Endothelial cell of umbilical vein (primary cell): ENCODE results near the gene SCG3. TPM values are rescaled to one million over a fixed set of nuclear protein-coding genes. Genes with fewer than 3 reads are reported as not detected.

Experiments
- BruUV-seq: library from RNA; stranded (reverse); fragments of 400-500 nt; replicated peaks from 2 replicates; lab custom pipeline; 2021; lab: Mats Ljungman, UMichigan
- CTCF ChIA-PET: fragments of 300-600, 350-600 bp; sonication (Branson Sonifier 250); formaldehyde crosslinking; loops from one replicate; lab custom pipeline; 2021; ENCODE audit warnings: antibody characterized with exemption, inconsistent platforms; lab: Charles Lee
- POLR2A ChIA-PET: fragments of 300-600, 350-600 bp; sonication (Branson Sonifier 250); formaldehyde crosslinking; loops from one replicate; lab custom pipeline; 2021; ENCODE audit warnings: antibody characterized with exemption, inconsistent platforms; lab: Charles Lee
- DNase-seq: peaks from one replicate; pipeline ENCODE4 v3.0.0-alpha.2; 2011; ENCODE audit warnings: low read depth, low spot score
- FAIRE-seq: peaks from 2 replicates; lab custom pipeline; 2011; peaks lifted over from hg19 to GRCh38; lab: Jason Lieb, UNC
- H2AFZ ChIP-seq: 2 replicates; pipeline ENCODE4 v1.6.0; 2012; ENCODE audit warnings: low read depth, low read length, control low read depth, inconsistent platforms
- H3K27ac ChIP-seq: 2 replicates; pipeline ENCODE4 v1.5.1; 2011; ENCODE audit warnings: low read depth, mild to moderate bottlenecking, control low read depth, low read length, moderate library complexity; ENCODE audit not compliant: insufficient read depth
- H3K27me3 ChIP-seq, 2 experiments: 2 replicates each; pipeline versions ENCODE4 v1.6.0 to v1.6.1; 2011; ENCODE audit warnings: low read length in 2 of 2, mixed read lengths in 1 of 2; ENCODE audit not compliant: control insufficient read depth in 2 of 2, insufficient read depth in 2 of 2
- H3K36me3 ChIP-seq, 2 experiments: 2 replicates in 1 of 2; 3 replicates in 1 of 2; pipeline ENCODE4 v1.5.1; 2011; ENCODE audit warnings: low read length in 2 of 2, mild to moderate bottlenecking in 1 of 2, moderate library complexity in 1 of 2; ENCODE audit not compliant: control insufficient read depth in 2 of 2, insufficient read depth in 2 of 2; ENCODE audit errors: extremely low read depth in 1 of 2
- H3K4me1 ChIP-seq: 3 replicates; pipeline ENCODE4 v1.5.1; 2011; ENCODE audit warnings: mild to moderate bottlenecking, low read length; ENCODE audit not compliant: control insufficient read depth, insufficient read depth; ENCODE audit errors: extremely low read depth
- H3K4me2 ChIP-seq: 2 replicates; pipeline ENCODE4 v1.6.1; 2011; ENCODE audit warnings: low read length, control low read depth, mixed read lengths; ENCODE audit not compliant: insufficient read depth
- H3K4me3 ChIP-seq, 3 experiments: fragments of 200-600 bp in 1 of 3; sonication (generic), shearing (Covaris generic) in 1 of 3; replicated peaks in 1 of 3; 2 replicates each; pipeline ENCODE4 v1.5.1; 2011 to 2016; ENCODE audit warnings: control low read depth in 3 of 3, low read length in 3 of 3, mild to moderate bottlenecking in 2 of 3, inconsistent platforms in 1 of 3, low read depth in 1 of 3, moderate library complexity in 1 of 3; ENCODE audit not compliant: insufficient read depth in 1 of 3
- H3K79me2 ChIP-seq: 2 replicates; pipeline ENCODE4 v1.6.0; 2012; ENCODE audit warnings: low read length, inconsistent platforms; ENCODE audit not compliant: control insufficient read depth, insufficient read depth
- H3K9ac ChIP-seq: replicated peaks from 2 replicates; pipeline ENCODE3; 2011; ENCODE audit warnings: low read length, control low read depth; ENCODE audit not compliant: insufficient read depth; ENCODE audit errors: extremely low read depth
- H3K9me1 ChIP-seq: replicated peaks from 3 replicates; pipeline ENCODE4 v1.6.0; 2011; ENCODE audit warnings: mild to moderate bottlenecking, low read length; ENCODE audit not compliant: control insufficient read depth, insufficient read depth; ENCODE audit errors: extremely low read depth
- H3K9me3 ChIP-seq: replicated peaks from 2 replicates; pipeline ENCODE4 v1.5.1; 2012; ENCODE audit warnings: low read length, inconsistent platforms; ENCODE audit not compliant: control insufficient read depth, insufficient read depth
- H4K20me1 ChIP-seq: replicated peaks from 2 replicates; pipeline ENCODE3; 2011; ENCODE audit warnings: mild to moderate bottlenecking, low read length; ENCODE audit not compliant: control insufficient read depth, insufficient read depth; ENCODE audit errors: extremely low read depth
- CTCF ChIP-seq, 2 donors: IDR thresholded peaks; 1 replicate in 1 of 2; 2 replicates in 1 of 2; pipeline ENCODE4 v1.5.1; 2011; ENCODE audit warnings: low read length in 2 of 2, mild to moderate bottlenecking in 2 of 2, moderate library complexity in 2 of 2, control low read depth in 1 of 2, inconsistent platforms in 1 of 2, low read depth in 1 of 2; ENCODE audit not compliant: insufficient read depth in 1 of 2; ENCODE audit errors: extremely low read depth in 1 of 2
- EZH2 ChIP-seq: IDR thresholded peaks from 2 replicates; pipeline ENCODE4 v1.6.1; 2012; ENCODE audit warnings: borderline replicate concordance, low read depth, mild to moderate bottlenecking, moderate library complexity, low read length, inconsistent platforms; ENCODE audit not compliant: severe bottlenecking
- FOS ChIP-seq: IDR thresholded peaks from 2 replicates; pipeline ENCODE4 v1.6.1; 2011; ENCODE audit warnings: mild to moderate bottlenecking, low read length, moderate library complexity, borderline replicate concordance; ENCODE audit not compliant: insufficient read depth
- GATA2 ChIP-seq: IDR thresholded peaks from 2 replicates; pipeline ENCODE4 v1.7.0; 2011; ENCODE audit warnings: low read depth, mild to moderate bottlenecking, moderate library complexity, mixed read lengths, low read length; ENCODE audit not compliant: insufficient read length, insufficient read depth
- JUN ChIP-seq: IDR thresholded peaks from 2 replicates; pipeline ENCODE4 v1.6.1; 2011; ENCODE audit warnings: borderline replicate concordance, low read depth; ENCODE audit not compliant: insufficient read length, insufficient read depth
- MYC ChIP-seq: IDR thresholded peaks from one replicate; pipeline ENCODE4 v1.6.1; 2011; ENCODE audit warnings: mild to moderate bottlenecking, low read depth, low read length
- POLR2A ChIP-seq: IDR thresholded peaks from 2 replicates; pipeline ENCODE4 v1.6.1; 2012; ENCODE audit warnings: low read depth, mild to moderate bottlenecking, control low read depth, low read length
- POLR2AphosphoS5 ChIP-seq: IDR thresholded peaks from 2 replicates; pipeline ENCODE4 v1.6.1; 2012; ENCODE audit warnings: low read depth, mild to moderate bottlenecking, control low read depth, low read length, moderate library complexity; ENCODE audit not compliant: insufficient read depth
- dilution Hi-C: fragments of 300-500 bp; cut with MboI; formaldehyde crosslinking; loops from one replicate; pipeline ENCODE4 v1.15.0; 2019; ENCODE audit warnings: low sequenced_read_pairs; ENCODE audit not compliant: extremely low pct_ligation_motif_present
- intact Hi-C: fragments of 100-400 bp; cut with micrococcal nuclease; formaldehyde crosslinking; loops from one replicate; pipeline ENCODE4 v1.10.0; 2022
- polyA plus RNA-seq, 4 experiments: library from polyadenylated mRNA; depleted of rRNA in 3 of 4; stranded (reverse) in 3 of 4; unstranded in 1 of 4; fragments of >200 nt; gene quantifications; 2 replicates each; pipeline versions ENCODE4 v1.2.1 to v1.2.3, GENCODE V29; 2011 to 2012; ENCODE audit warnings: missing spikeins in 1 of 4
- total RNA-seq: library from RNA; stranded (reverse); gene quantifications from 2 replicates; pipeline ENCODE4 v1.2.3, GENCODE V29; 2021
- TF ChIP-seq, protein P1 (sequence below): IDR thresholded peaks from 2 replicates; pipeline ENCODE4 v1.6.1; 2011; ENCODE audit not compliant: insufficient read depth, insufficient read length

Gene SCG3
- total and polyA plus RNA-seq, 2 donors (not counting 3 experiments of a cell fraction or from before 2014, with no cell fraction given): not detected

GRCh38 chr15:51697163-51697562, 15.9 kb downstream of the SCG3 start:
- CTCF ChIA-PET: interaction anchor here (1.0 to 1.1 kb wide), 2 partner anchors 9 to 16 kb away, joined by 3 read pairs; partner anchors contain the start of gene SCG3

GRCh38 chr15:51699373-51699772, 18.1 kb downstream of the SCG3 start:
- dilution Hi-C loops (no loop called here), intact Hi-C loops (no loop called here)
- Histone ChIP-seq H3K36me3 (no peaks in the 10 kb centered on the region), H3K27me3 (peaks cover 8 to 31% of the 10 kb centered on the region in 2 experiments), H3K4me2 (no peak overlapping the region), H3K9ac (no peak overlapping the region), H3K79me2 (no peaks in the 10 kb centered on the region), H3K27ac (no peak overlapping the region), H4K20me1 (no peaks in the 10 kb centered on the region), H3K9me1 (no peaks in the 10 kb centered on the region), H2AFZ (no peak overlapping the region), H3K4me3 (no peak overlapping the region), H3K4me1 (no peaks in the 10 kb centered on the region), H3K9me3 (no peaks in the 10 kb centered on the region)
- DNase-seq (no peak), FAIRE-seq (no peak)
- ChIA-PET CTCF (interaction anchor here (1.0 kb wide), 1 partner anchor 49 kb away, joined by 3 read pairs; no protein-coding TSS in a partner anchor), POLR2A (no interaction called here)
- TF ChIP-seq POLR2AphosphoS5 (no peak), EZH2 (no peak), JUN (no peak), FOS (no peak), CTCF (IDR thresholded peaks at IDR 0.05; ENCODE audit: extremely low read depth in 1 of 2, insufficient read depth in 1 of 2, low read depth in 1 of 2, low read length in 2 of 2) (no peak), GATA2 (no peak), MYC (no peak), POLR2A (no peak)
- TF ChIP-seq, protein P1, sequence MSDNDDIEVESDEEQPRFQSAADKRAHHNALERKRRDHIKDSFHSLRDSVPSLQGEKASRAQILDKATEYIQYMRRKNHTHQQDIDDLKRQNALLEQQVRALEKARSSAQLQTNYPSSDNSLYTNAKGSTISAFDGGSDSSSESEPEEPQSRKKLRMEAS: no peak
- no TSS peak for BruUV-seq

More at GRCh38 chr15:51697163-51697562, 15.9 kb downstream of the SCG3 start:
- no peak for FAIRE-seq
- Histone ChIP-seq H3K4me2 (no peak overlapping the region), H2AFZ (no peak overlapping the region), H3K79me2 (no peaks in the 10 kb centered on the region), H3K4me3 (no peak overlapping the region), H3K27ac (no peak overlapping the region), H3K36me3 (no peaks in the 10 kb centered on the region), H3K27me3 (peaks cover 11 to 28% of the 10 kb centered on the region in 2 experiments), H3K9ac (no peak overlapping the region), H4K20me1 (no peaks in the 10 kb centered on the region), H3K9me1 (no peaks in the 10 kb centered on the region), H3K4me1 (no peaks in the 10 kb centered on the region), H3K9me3 (no peaks in the 10 kb centered on the region)
- no peak for DNase-seq
- TF ChIP-seq GATA2: no peak
- intact Hi-C loops (no loop called here), dilution Hi-C loops (no loop called here)
- BruUV-seq: no TSS peak
- POLR2A ChIA-PET: no interaction called here
